22Rv1 (cell line): ENCODE results near the gene B3GLCT.
"Not testable (repeated sequence)": the region's sequence is repeated elsewhere in the genome, so short reads cannot be mapped to it uniquely, and the experiment has no call there.

Experiments used
- H3K27ac ChIP-seq: fragments of 450-650 bp; 2 replicates; pipeline ENCODE4 v1.5.1; 2017
- ZFX ChIP-seq: fragments of 450-650 bp; IDR thresholded peaks from 2 replicates; pipeline ENCODE4 v1.6.1; 2017; ENCODE audit warnings: antibody characterized with exemption, borderline replicate concordance
- TF ChIP-seq, protein P1 (sequence below): fragments of 450-650 bp; IDR thresholded peaks from 2 replicates; pipeline ENCODE4 v1.5.1; 2017; ENCODE audit warnings: mild to moderate bottlenecking

B3GLCT gene

DNA sequence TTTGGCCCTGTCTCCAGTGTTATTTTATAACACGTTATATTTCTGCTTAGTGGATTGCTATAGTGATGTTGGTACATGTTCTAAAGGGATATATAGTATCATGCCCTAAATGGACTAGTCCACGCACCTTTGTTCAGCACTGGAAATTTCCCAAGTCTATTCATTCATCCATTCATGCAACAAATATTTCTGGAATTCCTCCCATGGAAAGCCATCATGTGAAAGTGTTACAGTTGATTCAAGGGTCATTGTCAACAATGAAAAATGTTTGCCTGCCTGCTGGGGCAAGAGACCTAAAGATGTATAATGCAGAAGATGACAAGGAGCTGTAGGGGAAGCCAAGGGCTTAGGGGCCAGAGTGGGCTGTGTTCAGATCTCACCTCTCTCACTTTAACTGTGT lies 27.2 kb upstream of the B3GLCT start:
- no peak overlapping the region for H3K27ac ChIP-seq
- TF ChIP-seq ZFX: no peak
- TF ChIP-seq, protein P1, sequence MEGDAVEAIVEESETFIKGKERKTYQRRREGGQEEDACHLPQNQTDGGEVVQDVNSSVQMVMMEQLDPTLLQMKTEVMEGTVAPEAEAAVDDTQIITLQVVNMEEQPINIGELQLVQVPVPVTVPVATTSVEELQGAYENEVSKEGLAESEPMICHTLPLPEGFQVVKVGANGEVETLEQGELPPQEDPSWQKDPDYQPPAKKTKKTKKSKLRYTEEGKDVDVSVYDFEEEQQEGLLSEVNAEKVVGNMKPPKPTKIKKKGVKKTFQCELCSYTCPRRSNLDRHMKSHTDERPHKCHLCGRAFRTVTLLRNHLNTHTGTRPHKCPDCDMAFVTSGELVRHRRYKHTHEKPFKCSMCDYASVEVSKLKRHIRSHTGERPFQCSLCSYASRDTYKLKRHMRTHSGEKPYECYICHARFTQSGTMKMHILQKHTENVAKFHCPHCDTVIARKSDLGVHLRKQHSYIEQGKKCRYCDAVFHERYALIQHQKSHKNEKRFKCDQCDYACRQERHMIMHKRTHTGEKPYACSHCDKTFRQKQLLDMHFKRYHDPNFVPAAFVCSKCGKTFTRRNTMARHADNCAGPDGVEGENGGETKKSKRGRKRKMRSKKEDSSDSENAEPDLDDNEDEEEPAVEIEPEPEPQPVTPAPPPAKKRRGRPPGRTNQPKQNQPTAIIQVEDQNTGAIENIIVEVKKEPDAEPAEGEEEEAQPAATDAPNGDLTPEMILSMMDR: no peak

- no peak overlapping the region for H3K27ac ChIP-seq
- TF ChIP-seq, protein P1: no peak
- TF ChIP-seq ZFX: no peak
Observed at GRCh38 chr13:31174018-31174417, 25.8 kb upstream of the B3GLCT start.

DNA sequence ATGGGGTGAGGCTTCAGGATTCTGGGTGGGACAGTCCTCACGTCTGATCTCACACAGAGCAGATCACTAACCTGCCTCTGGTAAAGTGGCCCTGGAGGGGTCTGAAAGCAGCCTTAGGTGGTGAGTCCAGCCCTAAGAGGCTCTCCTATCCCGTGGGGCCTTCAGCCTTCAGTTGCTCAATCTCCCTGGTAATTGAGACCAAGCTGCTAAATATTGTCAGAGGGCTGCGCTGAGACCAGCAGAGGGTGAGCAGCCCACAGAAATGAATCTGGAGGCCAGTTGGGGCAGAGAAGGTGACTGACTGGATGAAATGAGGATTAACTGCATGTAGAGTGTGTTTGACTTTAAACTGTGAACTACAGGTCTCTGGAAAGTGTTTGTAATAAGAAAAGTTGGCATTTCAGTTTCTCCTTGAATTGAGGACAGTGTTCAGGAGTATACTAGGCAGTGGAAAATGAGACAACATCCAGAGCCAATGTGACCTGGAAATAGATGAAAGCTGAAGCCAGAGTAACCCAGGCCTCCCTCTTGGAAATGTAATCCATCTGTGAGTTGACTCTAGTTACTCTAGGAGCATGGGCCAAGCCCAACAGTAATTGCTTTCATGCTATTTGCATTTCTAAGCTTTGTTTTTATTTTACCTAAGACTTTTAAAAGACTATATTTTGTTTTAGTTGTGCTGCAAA lies 23.8 kb upstream of the B3GLCT start:
- H3K27ac ChIP-seq: no peak overlapping the region
- no peak for TF ChIP-seq ZFX
- TF ChIP-seq, protein P1: no peak

DNA sequence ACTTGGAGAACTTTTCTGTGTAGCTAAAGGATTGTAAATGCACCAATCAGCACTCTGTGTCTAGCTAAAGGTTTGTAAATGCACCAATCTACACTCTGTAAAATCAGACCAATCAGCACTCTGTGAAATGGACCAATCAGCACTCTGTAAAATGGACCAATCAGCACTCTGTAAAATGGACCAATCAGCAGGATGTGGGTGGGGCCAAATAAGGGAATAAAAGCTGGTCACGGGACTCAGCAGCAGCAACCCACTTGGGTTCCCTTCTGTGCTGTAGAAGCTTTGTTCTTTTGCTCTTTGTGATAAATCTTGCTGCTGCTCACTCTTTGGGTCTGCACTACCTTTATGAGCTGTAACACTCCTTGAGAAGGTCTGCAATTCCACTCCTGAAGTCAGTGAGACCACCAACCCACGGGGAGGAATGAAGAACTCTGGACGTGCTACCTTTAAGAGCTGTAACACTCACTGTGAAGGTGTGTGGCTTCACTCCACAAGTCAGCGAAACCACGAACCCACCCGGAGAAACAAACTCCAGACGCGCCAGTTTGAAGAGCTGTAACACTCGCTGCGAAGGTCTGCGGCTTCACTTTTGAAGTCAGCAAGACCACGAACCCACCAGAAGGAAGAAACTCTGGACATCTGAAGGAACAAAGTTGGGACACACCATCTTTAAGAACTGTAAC lies 21.8 kb upstream of the B3GLCT start:
- not testable (repeated sequence) for H3K27ac ChIP-seq

DNA sequence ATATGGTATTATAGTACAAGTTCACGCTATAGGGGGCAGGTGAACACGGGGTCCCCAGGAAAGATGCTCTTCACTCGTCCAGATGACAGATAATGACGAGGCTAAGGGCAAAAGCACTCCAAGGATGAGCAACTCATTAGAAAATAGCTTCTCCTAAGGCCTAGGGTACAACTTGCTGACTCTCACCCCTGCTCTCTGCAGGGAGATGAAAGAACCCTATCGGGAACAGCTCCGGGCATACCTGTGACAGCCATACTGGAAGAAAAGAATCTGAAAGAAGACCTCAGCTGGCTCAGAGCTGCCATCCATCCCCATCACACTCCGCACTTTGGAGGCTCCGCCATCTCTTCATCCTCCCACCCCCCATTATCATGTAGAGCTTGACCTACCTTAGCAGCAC lies 20.5 kb upstream of the B3GLCT start:
- H3K27ac ChIP-seq: no peak overlapping the region
- TF ChIP-seq ZFX: no peak
- TF ChIP-seq, protein P1: no peak

DNA sequence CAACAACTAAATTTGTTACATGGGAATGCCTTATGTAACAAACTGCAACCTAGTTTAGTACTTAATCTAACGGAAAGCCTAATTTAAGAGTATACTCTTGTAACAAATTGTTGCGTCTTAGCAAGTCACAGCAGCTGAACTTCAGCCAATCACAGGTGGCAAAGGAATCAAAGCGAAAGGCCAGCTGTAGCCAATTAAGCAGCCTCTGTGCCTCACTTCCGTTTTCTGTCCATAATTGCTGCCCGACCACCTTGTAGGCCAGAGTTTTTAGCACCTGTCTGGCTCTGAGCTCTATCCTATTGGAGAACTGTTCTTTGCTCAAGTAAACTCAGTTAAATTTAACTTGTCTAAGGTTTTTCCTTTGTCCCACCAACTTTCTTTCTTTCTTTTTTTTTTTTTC lies 20.0 kb upstream of the B3GLCT start:
- TF ChIP-seq, protein P1: no peak
- no peak for TF ChIP-seq ZFX
- no peak overlapping the region for H3K27ac ChIP-seq

- no peak for TF ChIP-seq ZFX
- TF ChIP-seq, protein P1: no peak
Observed at GRCh38 chr13:31182987-31183386, 16.8 kb upstream of the B3GLCT start.

More at GRCh38 chr13:31182987-31183386, 16.8 kb upstream of the B3GLCT start:
- no peak overlapping the region for H3K27ac ChIP-seq
